HL-60/S4 treated with retinoic acid at 250 ng/mL for 4 days and 3 days (cell line): ENCODE measurements around the gene ZDHHC14.

Source experiments
- in situ Hi-C: fragments of 300-500 bp; cut with MboI; formaldehyde crosslinking; loops from 2 replicates; pipeline ENCODE4 v1.7.0; 2022; ENCODE audit warnings: low sequenced_read_pairs

Gene ZDHHC14

GRCh38 chr6:157438611-157439111, 57.7 kb downstream of the ZDHHC14 start:
- in situ Hi-C loops = no loop called here

GRCh38 chr6:157440171-157440570, 59.2 kb downstream of the ZDHHC14 start:
- in situ Hi-C loops = no loop called here

GRCh38 chr6:157442291-157442690, 61.3 kb downstream of the ZDHHC14 start:
- in situ Hi-C loops = no loop called here

DNA sequence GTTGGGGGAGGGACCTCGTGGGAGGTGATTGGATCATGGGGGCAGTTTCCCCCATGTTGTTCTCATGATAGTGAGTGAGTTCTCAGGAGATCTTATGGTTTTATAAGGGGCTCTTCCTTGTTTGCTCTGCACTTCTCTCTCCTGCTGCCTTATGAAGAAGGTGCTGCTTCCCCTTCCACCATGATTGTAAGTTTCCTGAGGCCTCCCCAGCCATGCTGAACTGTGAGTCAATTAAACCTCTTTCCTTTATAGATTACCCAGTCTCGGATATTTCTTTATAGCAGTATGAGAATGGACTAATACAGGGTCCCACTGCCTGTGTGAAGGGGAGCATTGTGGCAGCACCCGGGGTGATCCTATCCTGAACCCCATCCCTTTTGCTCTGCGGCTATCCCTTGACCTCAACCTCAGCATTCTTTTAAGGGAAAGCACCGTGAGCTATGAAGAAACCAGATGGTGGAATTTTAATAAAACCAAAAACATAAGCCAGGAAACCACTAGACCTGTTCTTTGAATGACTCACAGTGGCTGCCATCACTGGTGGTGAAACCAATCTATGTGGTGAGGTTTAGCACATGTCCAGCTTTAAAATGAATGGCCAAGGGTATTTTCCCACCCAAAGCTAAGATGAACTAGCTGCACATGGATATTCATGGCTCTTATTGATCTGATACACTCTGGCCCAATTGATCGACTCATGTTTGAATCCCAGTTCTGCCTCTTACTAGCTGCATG, 62.2 kb downstream of the ZDHHC14 start:
- in situ Hi-C loops = no loop called here

DNA sequence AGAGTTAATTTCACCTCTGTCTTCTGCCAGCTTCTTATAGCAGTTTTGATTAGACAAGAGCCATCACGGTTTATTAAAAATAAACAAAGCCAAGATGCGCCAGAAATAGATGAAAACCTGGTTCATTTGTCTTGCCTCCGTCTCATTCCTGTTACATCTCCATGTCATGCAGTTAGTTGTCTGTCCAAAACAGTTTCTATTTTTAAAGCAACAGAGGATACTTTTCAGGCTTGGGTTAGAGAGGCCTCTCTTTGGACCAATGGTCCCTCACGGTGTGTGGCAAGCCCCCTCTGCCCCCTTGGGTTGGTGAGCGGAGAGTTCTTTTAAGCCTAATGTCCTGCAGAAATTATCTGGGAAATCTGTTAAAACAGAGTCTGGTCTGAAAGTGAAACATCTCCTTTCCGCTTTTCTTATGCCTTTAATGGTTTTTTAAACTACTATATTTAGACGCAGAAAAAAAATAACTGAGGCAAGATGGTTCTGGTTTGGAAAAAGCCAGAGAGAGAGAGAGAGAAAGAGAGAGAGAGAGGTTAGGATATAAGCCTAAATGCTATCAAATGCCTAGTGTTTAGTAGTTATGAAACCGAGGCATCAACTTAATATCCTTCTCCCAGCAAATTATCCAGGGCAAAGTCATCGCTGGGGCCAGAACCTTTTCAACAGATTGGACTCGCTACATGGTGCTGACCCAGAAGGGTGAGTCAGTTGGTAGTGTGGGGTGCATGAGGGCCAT, 64.5 kb downstream of the ZDHHC14 start:
- in situ Hi-C loops = no loop called here

DNA sequence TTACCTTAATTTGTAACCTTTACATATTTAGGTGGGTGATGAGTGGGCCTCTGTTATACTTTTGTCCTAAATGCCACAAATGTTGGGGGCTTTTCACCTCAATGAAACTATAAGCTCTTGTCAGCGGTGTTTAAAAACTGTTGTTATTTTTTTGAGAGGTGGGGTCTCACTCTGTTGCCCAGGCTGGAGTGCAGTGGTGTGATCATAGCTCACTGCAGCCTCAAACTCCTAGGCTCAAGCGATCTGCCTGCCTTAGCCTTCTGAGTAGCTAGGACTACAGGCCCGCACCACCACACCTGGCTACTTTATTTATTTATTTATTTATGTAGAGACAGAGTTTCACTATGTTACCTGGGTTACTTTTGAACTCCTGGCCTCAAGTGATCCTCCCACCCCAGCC, 66.7 kb downstream of the ZDHHC14 start:
- in situ Hi-C loops = no loop called here

GRCh38 chr6:157449610-157450009, 68.6 kb downstream of the ZDHHC14 start:
- in situ Hi-C loops = no loop called here

DNA sequence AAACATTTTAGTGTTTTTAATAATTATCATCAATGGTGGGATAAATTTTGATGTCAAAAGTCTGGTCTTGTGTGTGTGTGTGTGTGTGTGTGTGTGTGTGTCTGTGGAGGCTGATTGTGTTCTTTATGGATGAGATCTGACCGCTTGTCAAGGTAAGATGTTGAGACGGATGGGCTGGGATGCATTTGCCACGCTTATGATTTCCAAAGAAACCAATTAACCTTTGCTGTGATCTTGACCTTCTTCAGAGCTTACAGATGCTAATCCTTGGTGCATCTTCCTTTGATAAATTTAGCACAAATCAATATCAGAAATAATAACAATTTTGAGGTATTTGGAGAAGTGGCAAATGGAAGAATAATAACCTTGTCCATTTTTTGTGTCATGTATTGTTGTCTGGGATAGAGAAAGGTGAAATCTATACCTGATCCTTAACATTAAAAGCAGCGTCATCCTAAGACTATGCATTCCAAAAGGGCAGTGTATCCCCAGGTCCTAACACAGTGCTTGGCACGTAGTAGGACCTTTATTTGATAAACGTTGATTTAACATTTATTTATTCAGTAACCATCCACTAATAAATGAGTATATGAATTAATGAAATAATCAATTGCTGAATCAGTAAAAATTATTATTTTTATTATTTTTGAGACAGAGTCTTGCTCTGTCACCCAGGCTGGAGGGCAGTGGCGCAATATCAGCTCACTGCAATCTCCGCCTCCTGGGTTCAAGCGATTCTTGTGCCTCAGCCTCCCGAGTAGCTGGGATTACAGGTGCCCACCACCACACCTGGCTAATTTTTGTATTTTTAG, 70.1 kb downstream of the ZDHHC14 start:
- in situ Hi-C loops = no loop called here

DNA sequence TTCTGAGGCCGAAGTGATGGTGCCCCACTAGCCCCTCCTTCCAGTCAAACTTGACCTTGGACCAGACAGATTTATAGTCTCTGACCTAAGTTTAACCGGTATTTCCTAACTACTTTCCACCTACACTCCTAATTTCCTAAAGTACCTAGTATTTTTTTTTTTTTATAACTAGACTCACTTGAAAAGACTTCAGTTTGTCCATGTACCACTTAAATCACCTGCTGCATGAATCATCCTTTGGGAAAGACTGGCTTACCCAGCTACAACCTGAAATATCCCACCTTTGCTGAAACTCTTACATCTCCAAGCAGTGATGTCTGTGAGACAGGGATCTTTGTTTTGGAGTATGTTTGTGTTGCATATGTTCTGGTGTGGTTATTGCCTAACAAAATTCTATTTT, 71.1 kb downstream of the ZDHHC14 start:
- in situ Hi-C loops = no loop called here

DNA sequence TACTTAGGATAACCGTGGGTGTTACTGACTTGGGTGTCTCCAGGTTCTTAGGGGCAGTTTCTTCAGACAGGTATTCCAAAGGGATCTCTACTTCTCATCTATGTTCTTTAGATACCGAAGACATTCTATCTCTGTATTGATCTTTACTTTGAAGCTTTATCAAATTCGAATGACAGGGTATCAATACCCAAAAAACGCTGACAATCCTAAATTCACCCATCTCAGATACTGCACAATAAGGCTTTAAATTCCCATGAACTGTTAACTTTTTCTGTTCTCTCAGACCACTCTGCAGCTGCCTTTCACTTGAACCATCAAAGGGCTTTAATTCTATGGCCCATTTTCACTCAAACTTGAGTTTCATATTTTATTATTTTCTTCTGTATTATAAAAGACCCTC, 72.1 kb downstream of the ZDHHC14 start:
- in situ Hi-C loops = no loop called here

- in situ Hi-C loops = no loop called here
These were observed 73.0 kb downstream of the ZDHHC14 start for GRCh38 chr6:157453978-157454377.

DNA sequence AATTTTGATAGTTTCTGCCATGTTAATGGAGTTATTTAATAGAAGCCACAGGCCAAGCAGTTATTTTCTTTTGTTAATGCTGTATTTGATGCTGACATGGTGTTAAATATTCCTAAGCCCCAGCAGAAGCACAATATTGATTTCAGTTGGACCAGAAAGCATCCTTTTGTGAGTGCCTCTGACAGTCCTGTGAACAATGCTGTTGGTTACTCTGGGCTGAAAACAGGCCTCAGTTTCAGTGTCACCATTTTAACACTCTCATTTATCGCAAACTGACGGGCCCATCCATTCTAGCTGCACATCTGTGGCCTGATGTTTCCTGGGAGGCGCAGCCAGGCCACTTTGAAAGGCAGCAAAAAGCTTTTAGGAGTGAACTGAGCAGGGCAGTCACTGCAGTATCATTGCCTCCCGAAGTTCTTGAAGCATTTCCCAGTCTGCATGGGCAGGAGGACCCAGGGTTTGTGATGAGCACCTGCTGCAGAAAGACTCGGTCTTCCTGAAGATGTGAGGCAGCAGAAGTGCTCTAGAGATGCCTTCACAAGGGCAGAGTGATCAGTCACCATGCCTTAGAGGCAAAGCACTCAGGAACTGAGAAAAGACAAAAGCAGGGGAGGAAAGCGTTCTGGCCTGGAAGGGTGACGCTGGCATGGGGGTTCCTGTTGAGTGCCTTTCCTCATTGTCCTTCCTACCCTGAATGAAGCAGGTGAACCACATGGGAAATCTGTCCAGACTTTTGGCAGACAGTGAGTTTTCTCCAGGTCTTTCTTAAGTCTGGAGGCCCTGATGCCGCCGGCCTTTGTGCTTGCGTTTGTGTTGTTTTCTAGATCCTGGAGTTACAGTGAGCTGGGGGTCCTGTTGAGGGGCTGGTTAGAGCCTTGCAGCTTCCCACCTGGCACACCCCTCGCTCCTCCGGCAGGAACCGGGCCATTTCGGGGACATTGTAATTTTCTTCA, 74.0 kb downstream of the ZDHHC14 start:
- in situ Hi-C loops = no loop called here

DNA sequence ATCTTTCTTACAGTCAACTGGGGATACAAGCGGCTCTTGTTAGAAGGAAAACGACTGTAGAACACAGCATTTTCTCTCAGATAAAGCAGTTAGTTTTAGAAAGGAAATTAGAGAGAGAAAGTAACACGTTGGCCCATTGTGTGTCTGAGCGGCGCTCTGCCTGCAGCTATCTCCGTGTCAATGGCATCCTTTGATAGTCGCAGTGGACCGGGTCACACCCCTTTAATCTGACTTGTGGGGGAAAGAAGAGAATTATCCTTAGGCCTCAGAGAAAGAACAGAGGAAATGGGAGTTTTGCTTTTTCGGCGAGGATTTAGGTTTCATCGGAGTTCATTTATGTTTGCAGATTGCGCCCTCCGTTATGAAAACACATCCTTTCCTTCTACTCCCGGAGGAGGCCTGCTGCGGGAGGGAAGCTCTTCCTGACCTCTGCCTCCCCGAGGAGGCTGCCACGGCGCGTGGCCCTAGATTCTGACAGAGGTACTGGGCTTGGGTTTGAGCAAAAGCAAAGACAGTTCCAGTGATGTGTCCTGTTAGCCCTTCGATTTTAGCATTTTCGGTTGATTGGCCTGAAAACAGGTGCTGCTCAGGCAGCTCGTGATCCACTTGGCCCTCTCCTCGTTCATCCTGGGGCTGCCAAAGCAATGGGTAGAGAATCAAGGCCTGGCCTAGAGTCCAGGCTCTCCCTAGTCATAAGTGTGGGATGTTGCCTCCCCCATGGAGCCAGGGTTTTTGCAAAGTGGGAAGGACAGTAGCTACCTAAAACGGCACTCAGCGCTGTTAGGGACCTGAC, 74.9 kb downstream of the ZDHHC14 start:
- in situ Hi-C loops = no loop called here

DNA sequence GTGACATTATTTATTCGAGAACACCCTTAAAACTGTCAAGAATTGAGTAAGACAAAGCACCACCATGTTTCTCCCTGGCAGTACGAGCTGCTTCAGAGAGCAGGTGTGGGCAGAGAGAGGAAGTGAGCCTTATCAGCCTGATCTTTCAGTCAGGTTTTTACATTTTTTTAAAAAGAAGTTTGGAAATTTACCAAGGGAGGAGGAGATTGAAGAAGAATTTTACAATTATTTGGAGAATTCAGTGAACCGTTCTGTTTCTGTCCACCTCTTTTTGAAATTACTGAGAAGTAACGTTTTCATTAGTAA, 75.5 kb downstream of the ZDHHC14 start:
- in situ Hi-C loops = no loop called here

- in situ Hi-C loops = no loop called here
These were observed 76.8 kb downstream of the ZDHHC14 start for GRCh38 chr6:157457787-157458186.

- in situ Hi-C loops = no loop called here
These were observed 78.3 kb downstream of the ZDHHC14 start for GRCh38 chr6:157459327-157459726.

GRCh38 chr6:157460182-157460999, 79.4 kb downstream of the ZDHHC14 start:
- in situ Hi-C loops = no loop called here

DNA sequence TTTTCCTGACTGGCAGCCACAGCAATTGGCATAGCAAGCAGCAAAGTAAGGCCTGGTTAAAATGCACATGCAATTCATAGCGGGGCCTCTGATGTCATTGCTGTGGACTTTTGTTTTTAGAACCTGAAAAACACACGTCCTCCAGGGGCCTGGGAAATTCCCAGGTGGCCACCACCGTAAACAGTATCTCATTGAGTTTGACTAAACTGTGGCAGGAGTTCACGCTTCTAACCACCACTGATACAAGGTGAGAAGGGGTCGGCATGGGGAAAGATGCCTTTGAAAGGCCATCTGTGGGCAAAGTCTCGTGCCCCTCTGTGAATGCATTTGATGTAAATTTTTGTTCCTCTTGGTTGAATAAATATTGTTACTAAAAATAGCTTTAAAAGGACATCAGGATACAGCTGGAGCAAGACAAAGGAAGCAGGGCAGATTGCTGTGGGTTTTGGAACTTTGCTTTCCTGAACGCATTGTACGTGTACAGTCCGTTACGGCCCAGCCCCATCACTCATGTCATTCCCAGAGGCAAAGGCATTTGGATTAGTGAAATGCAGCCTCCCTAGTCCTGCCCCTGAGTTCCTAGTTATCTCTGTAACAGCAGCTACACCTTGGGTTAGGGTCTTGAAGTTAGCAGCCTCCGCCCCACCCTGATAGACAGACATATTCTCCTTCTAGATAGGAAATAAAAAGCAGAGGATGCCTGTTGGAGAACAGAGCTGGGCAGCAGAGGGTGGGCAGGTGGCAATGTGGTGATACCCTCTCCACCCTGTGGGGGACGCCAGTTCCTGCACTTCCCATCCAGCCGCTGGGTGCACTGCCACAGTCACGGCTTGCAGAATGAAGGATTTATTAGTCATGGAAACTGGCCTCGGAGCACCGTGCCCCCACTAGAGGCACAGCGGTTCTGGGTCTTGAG, 80.3 kb downstream of the ZDHHC14 start:
- in situ Hi-C loops = no loop called here
